Keratinocyte (primary cell): ENCODE results near the gene CLK4. TPM values are rescaled to one million over a fixed set of nuclear protein-coding genes. Genes with fewer than 3 reads are reported as not detected.

Experiments
- DNase-seq: peaks from one replicate; pipeline ENCODE4 v3.0.0-alpha.2; 2011; ENCODE audit warnings: low read depth, missing footprints, low spot score
- FAIRE-seq: peaks from 2 replicates; lab custom pipeline; 2011; peaks lifted over from hg19 to GRCh38; lab: Jason Lieb, UNC
- H2AFZ ChIP-seq: 2 replicates; pipeline ENCODE4 v1.6.0; 2012; ENCODE audit warnings: low read length, control low read depth, inconsistent platforms; ENCODE audit not compliant: control insufficient read depth
- H3K27ac ChIP-seq: 2 replicates; pipeline ENCODE4 v1.5.1; 2011; ENCODE audit warnings: low read length; ENCODE audit not compliant: control insufficient read depth, insufficient read depth
- H3K27me3 ChIP-seq: 3 replicates; pipeline ENCODE4 v1.6.0; 2011; ENCODE audit warnings: low read length; ENCODE audit not compliant: control insufficient read depth, insufficient read depth; ENCODE audit errors: extremely low read depth
- H3K36me3 ChIP-seq, 2 experiments: 2 replicates in 1 of 2; 3 replicates in 1 of 2; pipeline ENCODE4 v1.5.1; 2011; ENCODE audit warnings: low read length in 2 of 2, mild to moderate bottlenecking in 1 of 2; ENCODE audit not compliant: control insufficient read depth in 2 of 2, insufficient read depth in 2 of 2; ENCODE audit errors: extremely low read depth in 1 of 2
- H3K4me1 ChIP-seq: 3 replicates; pipeline ENCODE4 v1.5.1; 2011; ENCODE audit warnings: low read length; ENCODE audit not compliant: control insufficient read depth, insufficient read depth; ENCODE audit errors: extremely low read depth
- H3K4me2 ChIP-seq: 3 replicates; pipeline ENCODE4 v1.6.0; 2011; ENCODE audit warnings: low read depth, low read length; ENCODE audit not compliant: control insufficient read depth, insufficient read depth; ENCODE audit errors: extremely low read depth
- H3K4me3 ChIP-seq, 3 experiments: fragments of 200-600 bp in 1 of 3; sonication (generic) in 1 of 3; 2 replicates in 2 of 3; 3 replicates in 1 of 3; pipeline ENCODE4 v1.5.1; 2011 to 2016; ENCODE audit warnings: low read length in 3 of 3, mild to moderate bottlenecking in 3 of 3, control low read depth in 2 of 3, inconsistent platforms in 1 of 3, low read depth in 1 of 3, mixed read lengths in 1 of 3, mixed run types in 1 of 3, moderate library complexity in 1 of 3; ENCODE audit not compliant: control insufficient read depth in 2 of 3, insufficient read depth in 2 of 3; ENCODE audit errors: extremely low read depth in 1 of 3
- H3K79me2 ChIP-seq: 2 replicates; pipeline ENCODE4 v1.6.0; 2012; ENCODE audit warnings: low read length; ENCODE audit not compliant: control insufficient read depth, insufficient read depth
- H3K9ac ChIP-seq: 3 replicates; pipeline ENCODE4 v1.6.0; 2011; ENCODE audit warnings: low read length; ENCODE audit not compliant: control insufficient read depth, insufficient read depth; ENCODE audit errors: extremely low read depth
- H3K9me1 ChIP-seq: 3 replicates; pipeline ENCODE4 v1.6.0; 2011; ENCODE audit warnings: low read length; ENCODE audit not compliant: control insufficient read depth, insufficient read depth; ENCODE audit errors: extremely low read depth
- H3K9me3 ChIP-seq: 2 replicates; pipeline ENCODE4 v1.5.1; 2012; ENCODE audit warnings: low read depth, low read length; ENCODE audit not compliant: control insufficient read depth
- H4K20me1 ChIP-seq: 3 replicates; pipeline ENCODE4 v1.6.0; 2011; ENCODE audit warnings: low read length; ENCODE audit not compliant: control insufficient read depth, insufficient read depth; ENCODE audit errors: extremely low read depth
- CTCF ChIP-seq, 3 experiments: IDR thresholded peaks in 1 of 3; conservative IDR thresholded peaks in 1 of 3; optimal IDR thresholded peaks in 1 of 3; 2 replicates in 2 of 3; 3 replicates in 1 of 3; pipeline versions ENCODE3 to v1.5.1; 2011; ENCODE audit warnings: low read length in 3 of 3, mild to moderate bottlenecking in 3 of 3, moderate library complexity in 2 of 3, control low read depth in 1 of 3, inconsistent platforms in 1 of 3; ENCODE audit not compliant: insufficient read depth in 2 of 3; ENCODE audit errors: extremely low read depth in 1 of 3
- EZH2 ChIP-seq: IDR thresholded peaks from one replicate; pipeline ENCODE4 v1.6.1; 2012; ENCODE audit warnings: inconsistent platforms, mild to moderate bottlenecking, low read length, moderate library complexity
- dilution Hi-C: fragments of 300-500 bp; cut with MboI; formaldehyde crosslinking; loops from one replicate; pipeline ENCODE4 v1.7.0; 2020; ENCODE audit warnings: low sequenced_read_pairs; ENCODE audit not compliant: extremely low pct_ligation_motif_present
- polyA plus RNA-seq, 5 experiments: library from polyadenylated mRNA; depleted of rRNA in 3 of 5; stranded (reverse) in 3 of 5; stranded (forward) in 1 of 5; unstranded in 1 of 5; fragments of >200 nt; gene quantifications; 1 replicate in 1 of 5; 2 replicates in 3 of 5; 3 replicates in 1 of 5; pipeline versions ENCODE4 v1.2.1 to v1.2.3, GENCODE V29; 2011 to 2012; ENCODE audit warnings: missing spikeins in 2 of 5, low read depth in 1 of 5, low replicate concordance in 1 of 5

CLK4 gene
- polyA plus RNA-seq, 1 donor (not counting 4 experiments of a cell fraction or from before 2014, with no cell fraction given), result 17.3 TPM

GRCh38 chr5:178664141-178664540 is 37.3 kb upstream of the CLK4 start:
- no peaks in the 10 kb centered on the region for H3K27me3 ChIP-seq

DNA sequence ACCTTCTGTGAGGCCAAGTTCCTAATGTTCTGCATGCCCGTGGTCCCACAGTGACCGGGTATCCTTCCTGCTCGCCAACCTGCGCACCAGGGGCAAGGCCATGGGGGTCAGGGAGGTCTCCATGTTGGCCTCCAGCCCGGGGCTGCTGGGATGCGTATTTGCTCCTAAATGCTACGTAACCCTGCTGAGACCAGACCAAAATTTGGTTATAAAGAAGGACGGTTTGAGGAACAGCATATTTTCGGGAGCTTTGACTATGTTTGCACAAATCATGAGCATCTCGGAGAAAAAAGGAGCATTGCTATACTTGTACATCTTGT is 35.7 kb upstream of the CLK4 start:
- H4K20me1 ChIP-seq, result no peaks in the 10 kb centered on the region
- FAIRE-seq (no peak), DNase-seq (no peak)
- H3K9me3 ChIP-seq, result peaks cover 2% of the 10 kb centered on the region
- no peak overlapping the region for H3K4me2 ChIP-seq
- H3K4me3 ChIP-seq, result no peak overlapping the region
- no peaks in the 10 kb centered on the region for H3K79me2 ChIP-seq
- H3K27me3 ChIP-seq, result no peaks in the 10 kb centered on the region
- H2AFZ ChIP-seq, result no peak overlapping the region
- no peak overlapping the region for H3K27ac ChIP-seq
- H3K36me3 ChIP-seq, result no peaks in the 10 kb centered on the region
- TF ChIP-seq EZH2, result no peak
- no peak for TF ChIP-seq CTCF (optimal IDR thresholded peaks at IDR 0.05 in 1 of 3, IDR thresholded peaks at IDR 0.05 in 1 of 3, conservative IDR thresholded peaks at IDR 0.05 in 1 of 3; ENCODE audit: extremely low read depth in 1 of 3, insufficient read depth in 2 of 3, low read length in 3 of 3)
- dilution Hi-C loops, result no loop called here
- H3K4me1 ChIP-seq, result no peaks in the 10 kb centered on the region
- no peak overlapping the region for H3K9ac ChIP-seq
- no peaks in the 10 kb centered on the region for H3K9me1 ChIP-seq

More at GRCh38 chr5:178664141-178664540, 37.3 kb upstream of the CLK4 start:
- Histone ChIP-seq H4K20me1 (no peaks in the 10 kb centered on the region), H3K27ac (no peak overlapping the region), H3K9ac (no peak overlapping the region), H2AFZ (no peak overlapping the region), H3K9me1 (no peaks in the 10 kb centered on the region), H3K9me3 (peaks cover 2% of the 10 kb centered on the region), H3K36me3 (no peaks in the 10 kb centered on the region), H3K4me1 (no peaks in the 10 kb centered on the region), H3K4me2 (no peak overlapping the region), H3K4me3 (no peak overlapping the region), H3K79me2 (no peaks in the 10 kb centered on the region)
- dilution Hi-C loops, result no loop called here
- FAIRE-seq (no peak), DNase-seq (no peak)
- no peak for TF ChIP-seq CTCF (optimal IDR thresholded peaks at IDR 0.05 in 1 of 3, IDR thresholded peaks at IDR 0.05 in 1 of 3, conservative IDR thresholded peaks at IDR 0.05 in 1 of 3; ENCODE audit: extremely low read depth in 1 of 3, insufficient read depth in 2 of 3, low read length in 3 of 3)
- TF ChIP-seq EZH2, result no peak
